KMS-11 (cell line): Measurements from ENCODE around the gene SDC1.

Experiments
- H2AFZ ChIP-seq: fragments of 200-600 bp; sonication (generic); 2 replicates; pipeline ENCODE4 v1.6.1; 2016; ENCODE audit warnings: antibody characterized with exemption, mixed run types, low read depth
- H3K27ac ChIP-seq: fragments of 200-600 bp; sonication (generic); 2 replicates; pipeline ENCODE4 v1.6.1; 2016; ENCODE audit warnings: mild to moderate bottlenecking, mixed run types
- H3K27me3 ChIP-seq: fragments of 200-600 bp; sonication (generic); 2 replicates; pipeline ENCODE4 v1.6.1; 2017; ENCODE audit warnings: mild to moderate bottlenecking, low read depth, mixed run types, moderate library complexity; ENCODE audit not compliant: insufficient read depth
- H3K36me3 ChIP-seq: fragments of 200-600 bp; sonication (generic); 2 replicates; pipeline ENCODE4 v1.6.1; 2017; ENCODE audit warnings: mild to moderate bottlenecking, mixed run types; ENCODE audit not compliant: insufficient read depth
- H3K4me1 ChIP-seq: fragments of 200-600 bp; sonication (generic); 2 replicates; pipeline ENCODE4 v1.6.1; 2016; ENCODE audit warnings: mild to moderate bottlenecking, low read depth, mixed run types; ENCODE audit not compliant: poor library complexity, severe bottlenecking
- H3K4me2 ChIP-seq: fragments of 200-600 bp; sonication (generic); 2 replicates; pipeline ENCODE4 v1.7.0; 2016; ENCODE audit warnings: mild to moderate bottlenecking, mixed run types
- H3K4me3 ChIP-seq: fragments of 200-600 bp; sonication (generic); IDR thresholded peaks from 2 replicates; pipeline ENCODE4 v1.6.1; 2017; ENCODE audit warnings: low read depth, low read length, mixed read lengths; ENCODE audit not compliant: insufficient read depth
- H3K79me2 ChIP-seq: fragments of 200-600 bp; sonication (generic); 2 replicates; pipeline ENCODE4 v1.6.1; 2016; ENCODE audit warnings: low read depth, mixed run types; ENCODE audit not compliant: insufficient read depth
- H3K9ac ChIP-seq: fragments of 200-600 bp; sonication (generic); 2 replicates; pipeline ENCODE4 v1.6.1; 2016; ENCODE audit warnings: mild to moderate bottlenecking, mixed run types
- H4K20me1 ChIP-seq: fragments of 200-600 bp; sonication (generic); 2 replicates; pipeline ENCODE4 v1.6.1; 2016; ENCODE audit warnings: mild to moderate bottlenecking, mixed run types; ENCODE audit not compliant: insufficient read depth
- TF ChIP-seq, protein P1 (sequence below): fragments of 200-600 bp; sonication (generic); conservative IDR thresholded peaks from 2 replicates; pipeline ENCODE4 v1.6.1; 2017; ENCODE audit warnings: low read depth, mild to moderate bottlenecking, antibody characterized with exemption, low read length, moderate library complexity, mixed read lengths

SDC1 gene

DNA sequence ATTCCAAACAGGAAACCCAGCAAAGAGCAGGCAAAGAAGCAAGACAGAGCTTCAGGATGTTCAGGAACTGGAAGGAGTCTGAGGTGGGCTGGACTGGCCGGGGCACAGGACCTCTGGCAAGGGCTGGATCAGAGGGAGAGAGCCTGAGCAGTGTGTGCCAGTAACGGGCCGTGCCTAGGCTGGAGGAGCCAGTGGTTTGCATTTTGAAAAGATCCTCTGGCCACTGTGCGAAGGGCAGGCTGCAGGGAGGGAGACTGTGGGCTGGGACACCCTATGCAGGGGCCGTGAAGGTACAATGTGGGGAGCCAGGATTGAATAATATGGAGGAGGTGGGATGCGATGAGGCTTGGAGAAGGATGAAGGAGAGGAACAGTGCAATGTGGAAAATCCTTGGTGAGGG is 6.2 kb upstream of the SDC1 start:
- Histone ChIP-seq H3K36me3 (no peaks in the 10 kb centered on the region), H3K9ac (no peak overlapping the region), H3K27ac (no peak overlapping the region), H4K20me1 (no peaks in the 10 kb centered on the region), H3K4me3 (no peak overlapping the region), H3K27me3 (no peaks in the 10 kb centered on the region), H2AFZ (no peak overlapping the region), H3K4me1 (peaks cover 1% of the 10 kb centered on the region), H3K79me2 (no peaks in the 10 kb centered on the region), H3K4me2 (no peak overlapping the region)
- TF ChIP-seq, protein P1, sequence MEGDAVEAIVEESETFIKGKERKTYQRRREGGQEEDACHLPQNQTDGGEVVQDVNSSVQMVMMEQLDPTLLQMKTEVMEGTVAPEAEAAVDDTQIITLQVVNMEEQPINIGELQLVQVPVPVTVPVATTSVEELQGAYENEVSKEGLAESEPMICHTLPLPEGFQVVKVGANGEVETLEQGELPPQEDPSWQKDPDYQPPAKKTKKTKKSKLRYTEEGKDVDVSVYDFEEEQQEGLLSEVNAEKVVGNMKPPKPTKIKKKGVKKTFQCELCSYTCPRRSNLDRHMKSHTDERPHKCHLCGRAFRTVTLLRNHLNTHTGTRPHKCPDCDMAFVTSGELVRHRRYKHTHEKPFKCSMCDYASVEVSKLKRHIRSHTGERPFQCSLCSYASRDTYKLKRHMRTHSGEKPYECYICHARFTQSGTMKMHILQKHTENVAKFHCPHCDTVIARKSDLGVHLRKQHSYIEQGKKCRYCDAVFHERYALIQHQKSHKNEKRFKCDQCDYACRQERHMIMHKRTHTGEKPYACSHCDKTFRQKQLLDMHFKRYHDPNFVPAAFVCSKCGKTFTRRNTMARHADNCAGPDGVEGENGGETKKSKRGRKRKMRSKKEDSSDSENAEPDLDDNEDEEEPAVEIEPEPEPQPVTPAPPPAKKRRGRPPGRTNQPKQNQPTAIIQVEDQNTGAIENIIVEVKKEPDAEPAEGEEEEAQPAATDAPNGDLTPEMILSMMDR = no peak

DNA sequence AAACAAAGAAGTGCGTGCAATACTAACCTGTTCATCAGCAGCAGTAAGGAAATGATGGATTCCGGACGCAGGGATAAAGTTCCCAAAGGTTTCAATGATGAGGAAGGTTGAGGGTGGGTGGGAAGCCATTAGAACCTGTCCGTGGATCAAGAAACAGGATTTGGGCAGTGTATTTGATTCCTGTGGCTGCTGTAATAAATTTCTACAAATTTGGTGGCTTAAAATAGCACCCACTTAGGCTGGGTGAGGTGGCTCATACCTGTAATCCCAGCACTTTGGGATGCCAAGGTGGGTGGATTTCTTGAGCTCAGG is 5.1 kb upstream of the SDC1 start:
- Histone ChIP-seq H3K27me3 (no peaks in the 10 kb centered on the region), H3K36me3 (no peaks in the 10 kb centered on the region), H3K4me3 (no peak overlapping the region), H2AFZ (no peak overlapping the region), H3K79me2 (no peaks in the 10 kb centered on the region), H3K27ac (no peak overlapping the region), H3K4me1 (peaks cover 10% of the 10 kb centered on the region), H4K20me1 (no peaks in the 10 kb centered on the region), H3K4me2 (no peak overlapping the region), H3K9ac (no peak overlapping the region)
- TF ChIP-seq, protein P1 = no peak

DNA sequence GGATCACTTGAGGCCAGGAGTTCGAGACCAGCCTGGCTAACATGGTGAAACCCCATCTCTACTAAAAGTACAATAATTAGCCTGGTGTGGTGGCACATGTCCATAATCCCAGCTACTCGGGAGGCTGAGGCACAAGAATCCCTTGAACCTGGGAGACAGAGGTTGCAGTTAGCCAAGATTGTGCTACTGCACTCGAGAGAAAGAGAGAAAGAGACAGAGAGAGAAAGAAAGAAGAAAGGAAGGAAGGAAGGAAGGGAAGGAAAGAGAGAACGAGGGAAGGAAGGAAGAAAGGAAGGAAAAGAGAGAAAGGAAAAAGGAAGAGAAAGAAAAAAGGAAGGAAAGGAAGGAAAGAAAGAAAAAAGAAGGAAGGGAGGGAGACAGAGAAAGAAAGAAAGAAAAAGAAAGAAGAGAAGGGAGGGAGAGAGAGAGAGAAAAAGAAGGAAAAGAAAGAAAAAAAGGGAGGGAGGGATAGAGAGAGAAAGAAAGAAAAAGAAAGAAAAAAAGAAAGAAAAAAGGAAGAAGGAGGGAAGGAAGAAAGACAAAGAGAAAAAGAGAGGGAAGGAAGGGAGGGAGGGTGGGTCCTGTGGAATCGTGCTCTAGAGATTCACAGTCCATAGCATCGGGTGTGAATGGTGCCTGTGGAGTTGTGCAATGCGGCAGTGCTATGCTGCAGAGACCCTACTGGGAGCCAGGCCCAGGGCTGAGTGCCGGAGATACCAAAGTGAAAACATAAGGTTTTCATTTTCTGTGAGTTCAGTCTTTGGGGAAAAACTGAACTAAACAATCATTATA is 4.6 kb upstream of the SDC1 start:
- no peaks in the 10 kb centered on the region for H4K20me1 ChIP-seq
- H2AFZ ChIP-seq = no peak overlapping the region
- no peak overlapping the region for H3K4me3 ChIP-seq
- H3K79me2 ChIP-seq = no peaks in the 10 kb centered on the region
- TF ChIP-seq, protein P1 = no peak
- H3K9ac ChIP-seq = no peak overlapping the region
- no peaks in the 10 kb centered on the region for H3K27me3 ChIP-seq
- H3K27ac ChIP-seq = no peak overlapping the region
- H3K4me2 ChIP-seq = no peak overlapping the region
- H3K36me3 ChIP-seq = no peaks in the 10 kb centered on the region
- H3K4me1 ChIP-seq = peaks cover 10% of the 10 kb centered on the region

DNA sequence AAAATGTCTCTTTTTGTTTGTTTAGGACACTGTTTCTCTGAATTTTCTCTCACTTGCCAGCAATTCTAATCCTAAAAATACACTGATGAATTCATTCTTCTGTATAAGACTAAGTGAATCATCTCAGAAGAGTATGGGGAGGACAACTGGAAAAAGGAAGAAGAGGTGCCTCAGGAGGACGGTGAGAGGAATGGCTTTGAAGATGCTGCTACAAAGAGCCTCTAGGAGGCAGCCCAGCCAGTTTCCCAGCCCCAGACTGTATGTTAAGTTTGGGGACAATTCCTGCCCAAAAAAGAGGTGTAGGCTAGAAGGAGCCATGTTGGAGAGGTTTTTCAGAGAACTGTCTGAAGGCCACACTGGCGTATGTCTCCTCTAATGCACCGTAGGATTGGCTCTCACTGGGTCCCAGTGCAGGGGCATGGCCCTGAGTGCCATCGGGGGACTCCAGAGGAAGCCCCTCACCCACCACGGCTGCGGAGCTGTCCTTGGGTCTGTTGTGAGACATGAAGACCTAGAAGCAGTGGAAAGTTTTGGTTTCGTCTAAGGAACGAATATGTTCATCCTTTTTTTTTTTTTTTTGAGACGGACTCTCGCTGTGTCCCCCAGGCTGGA is 3.1 kb upstream of the SDC1 start:
- no peaks in the 10 kb centered on the region for H3K27me3 ChIP-seq
- no peaks in the 10 kb centered on the region for H3K36me3 ChIP-seq
- no peak overlapping the region for H3K27ac ChIP-seq
- peaks cover 11% of the 10 kb centered on the region for H3K4me1 ChIP-seq
- no peak overlapping the region for H2AFZ ChIP-seq
- H3K79me2 ChIP-seq = no peaks in the 10 kb centered on the region
- no peak overlapping the region for H3K9ac ChIP-seq
- TF ChIP-seq, protein P1 = no peak
- H4K20me1 ChIP-seq = no peaks in the 10 kb centered on the region
- no peak overlapping the region for H3K4me2 ChIP-seq
- H3K4me3 ChIP-seq = no peak overlapping the region
